GM21515 (cell line): ENCODE results near the gene HIF1A.

Source experiments
- ATAC-seq: cut with Tn5 transposase; IDR thresholded peaks from one replicate; pipeline ENCODE4 v1.9.1; 2021; ENCODE audit not compliant: unreplicated experiment

The HIF1A gene

GRCh38 chr14:61672796-61673195, 22.5 kb upstream of the HIF1A start:
- ATAC-seq, result no peak

DNA sequence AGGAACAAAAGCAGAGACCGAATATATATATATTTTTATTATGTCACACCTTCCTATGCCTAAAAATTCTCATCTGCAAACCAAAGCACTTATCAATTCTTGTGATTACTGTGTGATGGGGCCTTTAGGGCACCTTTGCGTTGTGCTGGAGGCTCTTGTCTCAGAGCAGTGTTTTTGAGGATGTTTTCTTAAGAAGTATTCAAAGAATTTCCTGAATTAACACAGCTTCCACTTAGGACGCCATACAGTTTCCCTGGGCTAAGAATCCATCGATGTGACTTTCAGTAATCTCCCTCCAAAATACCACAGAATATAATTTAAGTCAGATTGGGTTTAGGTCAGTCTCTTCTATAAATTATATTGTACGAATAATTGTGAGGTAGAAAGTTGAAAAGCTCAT, 22.0 kb upstream of the HIF1A start:
- no peak for ATAC-seq

DNA sequence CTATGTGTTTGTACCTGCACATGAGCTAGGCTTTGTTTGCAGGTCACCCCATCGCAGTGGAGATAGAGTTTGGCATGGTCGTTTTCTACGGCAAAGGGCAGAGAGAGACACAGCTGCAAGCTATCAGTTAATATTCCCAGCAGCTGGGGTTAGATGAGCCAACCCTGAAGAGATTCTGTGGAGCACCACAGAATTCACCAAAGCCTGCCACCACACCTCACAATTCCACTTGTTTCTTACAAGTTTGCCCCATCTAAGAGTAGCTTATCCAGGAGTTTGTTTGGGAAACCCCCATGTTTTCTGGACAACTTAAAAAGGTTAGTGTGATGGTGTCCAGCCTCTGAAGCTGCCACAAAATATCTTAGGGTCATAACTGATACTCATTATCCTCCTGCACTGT, 20.0 kb upstream of the HIF1A start:
- no peak for ATAC-seq

DNA sequence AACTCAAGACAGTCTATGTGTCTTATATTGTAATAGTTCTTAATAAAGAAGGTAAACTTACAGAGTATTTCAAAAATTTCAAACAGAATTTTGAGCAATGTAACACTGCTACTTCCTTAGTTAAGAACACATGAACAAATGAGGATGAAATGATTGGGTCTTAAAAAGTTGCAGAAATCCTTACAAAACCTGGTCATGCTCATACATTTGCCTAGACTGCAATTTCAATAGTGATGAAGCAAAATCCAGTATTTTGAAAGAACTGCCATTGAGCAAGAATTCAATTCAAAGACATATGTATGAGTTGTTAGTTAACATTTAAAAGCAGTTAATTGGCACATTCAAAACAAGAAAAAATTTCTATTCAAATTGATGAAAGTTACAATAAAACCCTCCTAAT, 17.8 kb upstream of the HIF1A start:
- no peak for ATAC-seq

GRCh38 chr14:61678975-61679374, 16.3 kb upstream of the HIF1A start:
- no peak for ATAC-seq

DNA sequence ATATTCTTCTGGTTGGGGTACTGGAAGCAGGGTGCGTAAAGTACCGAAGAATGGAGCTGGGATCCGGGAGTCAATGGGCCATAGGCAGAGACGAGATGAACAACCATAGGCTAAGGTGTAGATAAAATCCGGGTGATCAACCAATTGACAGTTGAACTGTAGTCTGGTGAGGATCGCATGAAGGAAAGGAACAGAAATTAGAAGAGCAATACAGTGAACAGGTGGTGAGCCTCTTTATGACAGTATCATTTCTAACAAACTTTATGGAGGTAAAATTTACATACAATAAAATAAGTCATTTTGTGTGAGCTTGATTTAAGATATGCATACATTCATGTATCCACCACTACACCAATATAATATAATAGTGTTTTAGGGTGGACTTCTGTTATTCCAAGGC, 13.9 kb upstream of the HIF1A start:
- no peak for ATAC-seq

DNA sequence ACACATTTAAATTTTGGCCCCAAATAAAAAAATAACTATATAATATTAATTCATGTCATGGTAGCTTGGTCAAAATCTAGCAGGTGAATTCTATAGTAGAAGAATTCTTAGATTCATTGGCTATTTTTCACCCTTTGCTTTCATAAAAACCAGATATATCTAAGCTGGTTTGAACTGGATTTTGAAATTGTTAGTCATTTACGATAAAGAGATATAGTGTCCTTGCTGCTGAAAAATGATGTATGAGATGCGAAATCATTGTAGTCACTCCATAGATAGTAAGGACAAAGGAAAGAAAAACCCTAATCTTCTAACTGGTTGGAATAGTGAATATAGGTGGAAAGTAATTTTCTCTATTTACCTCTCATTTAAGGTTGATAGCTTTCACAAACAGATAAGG, 12.2 kb upstream of the HIF1A start:
- no peak for ATAC-seq

DNA sequence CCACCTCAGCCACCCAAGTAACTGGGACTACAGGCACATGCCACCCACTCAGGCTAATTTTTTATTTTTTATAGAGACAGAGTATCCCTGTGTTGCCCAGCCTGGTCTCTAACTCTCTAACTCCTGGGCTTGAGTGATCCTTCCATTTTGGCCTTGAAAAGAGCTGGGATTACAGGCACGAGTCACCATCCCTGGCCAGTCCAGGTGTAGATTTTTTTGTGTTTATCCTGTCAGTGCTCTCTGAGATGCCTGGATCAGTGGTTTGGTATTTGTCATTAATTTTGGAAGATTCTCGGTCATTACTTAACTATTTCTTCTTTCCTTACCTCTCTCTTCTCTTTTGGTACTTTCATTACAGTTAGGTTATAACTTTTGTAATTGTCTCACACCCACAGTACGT, 5.3 kb upstream of the HIF1A start:
- ATAC-seq, result no peak

DNA sequence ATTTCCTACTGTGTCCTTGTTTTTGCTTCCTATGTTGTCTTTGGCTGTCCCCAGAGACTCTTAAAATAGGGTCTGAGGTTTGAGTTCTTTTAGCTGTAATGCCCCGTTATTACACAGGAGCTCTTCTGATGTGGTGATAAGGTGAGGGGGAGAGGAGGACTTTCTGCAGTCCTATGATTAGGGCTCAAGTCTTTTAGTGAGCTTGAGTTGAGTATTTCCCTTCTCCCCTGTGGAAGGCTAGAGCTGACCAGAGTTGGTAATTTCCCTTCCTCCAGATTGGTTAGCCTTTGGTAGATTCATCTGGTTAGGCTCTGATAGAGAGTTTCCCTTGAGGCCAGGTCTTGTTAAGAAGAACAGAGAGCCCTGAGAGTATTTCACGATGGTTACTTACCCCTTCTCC, 4.3 kb upstream of the HIF1A start:
- ATAC-seq, result no peak

- ATAC-seq, result no peak
Observed at GRCh38 chr14:61691495-61691894, 3.8 kb upstream of the HIF1A start.

DNA sequence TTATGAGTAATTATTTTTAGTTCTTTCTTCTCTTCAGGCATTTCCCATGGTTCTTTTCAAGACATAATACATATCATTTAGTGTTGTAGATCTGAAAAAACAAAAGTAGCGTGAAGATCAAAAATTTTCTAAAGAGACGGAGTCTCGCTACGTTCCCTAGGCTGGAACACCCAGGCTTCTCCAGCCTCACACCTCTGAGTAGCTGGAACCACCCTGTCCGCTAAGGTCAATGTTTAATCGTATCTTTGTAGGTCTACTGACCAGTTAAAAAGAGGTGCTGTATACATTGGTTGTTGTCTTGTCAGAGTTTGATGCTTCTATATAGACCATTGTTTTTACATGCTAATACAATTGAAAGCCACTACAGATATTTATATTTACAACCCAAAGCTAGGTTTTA, 1.3 kb upstream of the HIF1A start:
- no peak for ATAC-seq

DNA sequence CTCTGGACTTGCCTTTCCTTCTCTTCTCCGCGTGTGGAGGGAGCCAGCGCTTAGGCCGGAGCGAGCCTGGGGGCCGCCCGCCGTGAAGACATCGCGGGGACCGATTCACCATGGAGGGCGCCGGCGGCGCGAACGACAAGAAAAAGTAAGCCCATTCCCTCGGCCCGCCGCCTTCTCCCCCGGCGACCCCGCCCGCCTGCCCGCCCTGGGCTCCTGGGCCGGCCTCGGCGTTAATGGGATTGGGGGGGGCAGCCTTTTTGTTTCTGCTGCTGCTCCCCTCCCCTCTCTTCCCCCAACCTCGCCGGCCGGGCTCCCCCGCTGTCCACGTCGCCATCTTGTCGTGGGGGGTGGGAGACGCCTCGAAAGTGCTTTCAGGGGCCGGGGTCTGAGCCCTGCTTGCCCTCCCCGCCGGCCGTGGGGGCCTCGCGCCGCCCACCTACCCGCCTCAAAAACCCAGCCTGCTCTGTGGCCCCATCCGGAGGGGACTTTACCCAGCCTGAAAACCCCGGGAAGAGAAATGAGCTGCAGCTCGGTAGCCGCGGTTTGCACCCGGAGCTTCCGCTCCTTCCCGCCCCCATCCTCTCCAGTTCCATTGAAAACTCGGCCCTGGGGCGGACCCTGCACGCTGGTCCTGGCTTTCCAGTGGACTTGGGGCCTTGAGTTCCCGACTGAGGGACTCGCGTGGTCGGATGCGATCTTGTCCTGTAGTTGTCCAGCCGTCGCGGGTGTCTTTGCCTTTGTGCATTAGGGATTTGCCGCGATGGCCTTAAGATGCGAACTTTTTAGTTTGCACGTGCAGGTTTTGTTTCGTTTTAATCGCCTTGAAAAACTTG, 598 bp downstream of the HIF1A start:
- peak; percentile 2 for ATAC-seq

DNA sequence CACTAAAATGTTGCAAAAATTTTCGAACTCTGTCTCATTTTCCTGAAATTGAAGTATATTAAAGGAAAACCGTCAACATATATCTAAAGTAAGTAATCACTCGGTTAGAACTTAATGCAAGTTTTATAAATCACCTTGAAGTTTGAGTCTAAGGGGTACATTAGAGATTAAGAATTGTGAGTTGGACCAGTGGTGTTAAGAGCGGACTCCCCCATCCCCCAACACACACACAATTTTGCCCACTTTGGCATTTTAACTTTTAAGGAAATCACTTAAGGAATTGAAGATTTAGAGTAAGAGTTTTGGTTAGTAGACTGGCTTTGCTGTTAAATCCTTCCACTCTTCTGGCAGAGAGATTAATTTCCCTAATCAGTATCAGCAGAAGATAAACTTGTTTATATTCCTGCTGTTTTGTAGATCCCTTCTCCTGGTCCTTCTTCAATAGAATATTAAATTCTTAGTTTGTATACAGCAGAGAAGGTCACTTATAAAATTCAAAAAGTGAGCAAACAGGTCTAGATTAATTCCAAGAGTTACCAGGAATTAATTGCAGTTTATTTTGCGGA, 1.5 kb downstream of the HIF1A start:
- ATAC-seq, result no peak

DNA sequence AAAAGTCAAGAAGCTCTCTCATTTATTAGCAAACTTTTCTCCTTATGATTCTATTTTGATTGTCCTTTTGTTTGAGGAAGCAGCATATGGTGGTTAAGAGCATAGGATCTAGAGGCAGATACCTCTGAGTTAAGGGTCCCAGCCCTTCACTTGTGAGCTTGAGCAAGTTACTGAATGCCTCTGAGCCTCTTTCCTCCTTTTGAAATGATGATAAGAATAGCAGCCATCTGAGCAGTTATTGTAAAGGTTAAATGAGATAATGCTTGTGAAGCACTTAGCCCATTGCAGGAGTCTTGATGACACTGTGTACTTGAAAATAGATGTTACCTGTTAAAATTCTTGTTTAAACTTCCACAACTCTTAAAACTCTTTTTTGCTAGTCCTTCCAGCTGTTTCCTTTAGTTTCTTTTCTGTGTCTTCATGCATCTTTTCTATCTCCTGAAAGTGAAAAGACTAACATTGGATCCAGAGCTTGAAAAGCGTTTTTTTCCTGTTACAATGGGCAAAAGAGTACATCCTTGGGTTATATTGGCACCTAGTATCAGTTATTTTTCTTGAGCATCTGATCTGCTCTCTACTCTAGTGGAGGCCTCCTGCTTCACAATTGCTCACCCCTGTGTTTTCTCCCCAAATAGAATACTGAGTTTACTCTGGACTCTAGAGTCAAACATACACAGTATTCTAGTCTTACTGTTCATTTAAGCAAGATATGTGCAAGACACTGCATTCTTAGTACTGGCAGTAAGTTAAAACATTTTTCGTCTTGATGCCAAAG, 3.1 kb downstream of the HIF1A start:
- no peak for ATAC-seq

DNA sequence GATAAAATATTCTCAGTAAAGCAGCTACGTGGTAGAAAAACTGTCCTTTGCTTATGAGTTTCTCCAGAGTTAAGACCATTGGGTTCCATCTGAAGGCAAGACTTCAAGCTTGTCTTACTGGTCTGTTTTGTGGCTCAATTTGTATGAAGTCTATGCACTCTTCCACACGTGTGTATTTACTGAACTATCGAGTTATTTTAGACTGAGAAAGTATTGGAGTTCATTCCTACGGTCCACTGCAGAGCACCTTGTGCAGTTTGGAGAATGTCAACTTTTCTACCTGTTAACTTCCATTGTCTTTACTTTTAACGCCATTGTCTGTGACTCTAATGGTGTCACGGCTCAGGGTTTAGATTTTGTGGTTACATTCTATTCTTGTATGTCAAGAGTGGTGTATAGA, 3.7 kb downstream of the HIF1A start:
- no peak for ATAC-seq

GRCh38 chr14:61700104-61700886, 5.0 kb downstream of the HIF1A start:
- ATAC-seq, result no peak

DNA sequence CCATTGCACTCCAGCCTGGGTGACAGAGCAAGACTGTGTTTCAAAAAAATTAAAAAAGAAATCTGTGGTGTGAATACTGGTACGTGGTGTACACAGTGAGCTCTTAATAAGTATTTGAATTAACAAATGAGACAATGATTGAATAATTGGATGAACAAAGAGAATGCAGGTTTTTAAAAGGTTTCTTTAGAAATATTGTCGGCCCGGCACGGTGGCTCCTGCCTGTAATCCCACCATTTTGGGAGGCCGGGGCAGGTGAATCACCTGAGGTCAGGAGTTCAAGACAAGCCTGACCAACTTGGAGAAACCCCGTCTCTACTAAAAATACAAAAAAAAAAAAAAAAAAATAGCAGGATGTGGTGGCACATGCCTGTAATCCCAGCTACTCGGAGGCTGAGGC, 6.6 kb downstream of the HIF1A start:
- ATAC-seq, result no peak

DNA sequence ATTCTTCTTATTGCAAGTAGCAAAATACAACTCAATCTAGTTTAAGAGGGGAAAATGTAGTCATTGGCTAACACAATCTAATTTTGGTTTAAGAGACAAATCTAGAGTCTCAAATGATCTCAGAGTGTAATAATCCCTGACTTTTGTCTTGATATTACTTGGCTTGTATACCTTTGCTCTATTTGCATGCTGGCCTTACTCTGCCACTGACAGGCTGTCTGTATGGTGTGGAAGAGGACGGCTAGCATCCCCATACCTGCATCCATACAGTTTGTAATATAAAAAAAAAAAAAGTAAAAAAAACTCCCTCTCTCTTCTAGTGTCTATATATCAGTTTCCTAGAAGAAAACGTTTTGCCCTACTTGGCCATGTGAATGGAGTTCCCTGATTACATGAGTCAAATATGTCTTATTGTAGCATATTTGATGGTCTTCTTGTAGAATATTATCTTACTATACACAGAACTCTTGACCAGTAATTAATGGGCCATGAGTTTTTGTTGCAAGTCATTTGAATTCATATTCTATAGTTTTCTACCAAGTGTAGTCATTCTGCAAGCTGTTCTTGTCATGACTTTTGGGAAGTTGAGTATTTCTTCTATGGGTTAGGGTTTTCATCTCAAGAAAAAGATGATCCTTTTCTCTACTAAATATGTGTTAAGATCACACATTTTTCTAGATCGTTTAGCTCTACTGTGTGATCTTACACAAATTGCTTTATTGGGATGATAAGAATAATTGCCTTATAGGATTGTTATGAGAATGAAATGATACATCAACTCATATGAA, 8.2 kb downstream of the HIF1A start:
- ATAC-seq, result no peak

GRCh38 chr14:61704554-61704953, 9.2 kb downstream of the HIF1A start:
- no peak for ATAC-seq

DNA sequence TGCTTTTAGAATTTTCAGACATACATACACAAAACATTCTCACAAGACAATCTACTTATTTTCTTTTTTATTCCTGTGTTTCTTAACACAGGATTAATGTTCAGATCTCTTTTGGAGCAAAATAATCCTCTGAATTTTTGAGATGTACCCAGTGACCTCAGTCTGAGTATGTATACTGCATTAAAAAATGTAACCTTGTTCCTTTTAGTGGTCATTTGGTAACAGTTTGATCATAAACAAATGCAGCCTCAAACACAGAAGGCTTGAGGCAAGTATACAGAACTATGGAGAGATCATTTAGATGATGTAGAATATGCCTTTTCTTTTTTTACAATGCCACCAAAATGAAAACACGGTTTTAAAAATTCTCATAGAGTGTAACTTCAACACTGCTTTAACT, 9.7 kb downstream of the HIF1A start:
- ATAC-seq, result no peak
